Ramos (cell line): ENCODE data around the gene GPR146.
"Not testable (repeated sequence)": the region's sequence is repeated elsewhere in the genome, so short reads cannot be mapped to it uniquely, and the experiment has no call there.

Experiments used
- in situ Hi-C: fragments of 300-500 bp; cut with MboI; formaldehyde crosslinking; loops from one replicate; pipeline ENCODE4 v1.14.3; 2022; ENCODE audit warnings: low sequenced_read_pairs; ENCODE audit not compliant: unreplicated experiment

The GPR146 gene

GRCh38 chr7:1068619-1069018, 24.3 kb downstream of the GPR146 start:
- in situ Hi-C loops, result loop anchor here (5.0 kb wide), 1 partner anchor 46 kb away; no protein-coding TSS in a partner anchor

- in situ Hi-C loops, result no loop called here
These were observed 26.2 kb downstream of the GPR146 start for GRCh38 chr7:1070544-1071011.

GRCh38 chr7:1071731-1072254, 27.4 kb downstream of the GPR146 start:
- in situ Hi-C loops, result no loop called here

- in situ Hi-C loops, result no loop called here
These were observed 29.0 kb downstream of the GPR146 start for GRCh38 chr7:1073142-1073977.

GRCh38 chr7:1074018-1074417, 29.7 kb downstream of the GPR146 start:
- in situ Hi-C loops, result not testable (repeated sequence)

GRCh38 chr7:1074593-1075431, 30.5 kb downstream of the GPR146 start:
- in situ Hi-C loops, result no loop called here

GRCh38 chr7:1076184-1077072, 32.1 kb downstream of the GPR146 start:
- in situ Hi-C loops, result no loop called here

GRCh38 chr7:1078519-1078918, 34.2 kb downstream of the GPR146 start:
- in situ Hi-C loops, result no loop called here

- in situ Hi-C loops, result no loop called here
These were observed 34.6 kb downstream of the GPR146 start for GRCh38 chr7:1078985-1079384.

GRCh38 chr7:1079546-1079945, 35.2 kb downstream of the GPR146 start:
- in situ Hi-C loops, result no loop called here

GRCh38 chr7:1080252-1080920, 36.0 kb downstream of the GPR146 start:
- in situ Hi-C loops, result loop anchor here (5.0 kb wide), 1 partner anchor 82 kb away; the partner anchor contains the start of gene ZFAND2A

GRCh38 chr7:1080921-1081255, 36.5 kb downstream of the GPR146 start:
- in situ Hi-C loops, result loop anchor here (5.0 kb wide), 1 partner anchor 81 kb away; the partner anchor contains the start of gene ZFAND2A

GRCh38 chr7:1081336-1081735, 37.0 kb downstream of the GPR146 start:
- in situ Hi-C loops, result loop anchor here (5.0 kb wide), 1 partner anchor 81 kb away; the partner anchor contains the start of gene ZFAND2A

- in situ Hi-C loops, result loop anchor here (5.0 kb wide), 1 partner anchor 80 kb away; the partner anchor contains the start of gene ZFAND2A
These were observed 37.6 kb downstream of the GPR146 start for GRCh38 chr7:1081931-1082401.

GRCh38 chr7:1083729-1084657, 39.6 kb downstream of the GPR146 start:
- in situ Hi-C loops, result loop anchor here (5.0 kb wide), 1 partner anchor 78 kb away; the partner anchor contains the start of gene ZFAND2A

GRCh38 chr7:1085266-1085665, 40.9 kb downstream of the GPR146 start:
- in situ Hi-C loops, result no loop called here

- in situ Hi-C loops, result no loop called here
These were observed 41.6 kb downstream of the GPR146 start for GRCh38 chr7:1085910-1086421.
